Measurements from ENCODE around the gene ZBED2. TPM values are rescaled to one million over a fixed set of nuclear protein-coding genes. Genes with fewer than 3 reads are reported as not detected.

The ZBED2 gene
- total RNA-seq, 1 donor from 2014 or later = 4.9 TPM

DNA sequence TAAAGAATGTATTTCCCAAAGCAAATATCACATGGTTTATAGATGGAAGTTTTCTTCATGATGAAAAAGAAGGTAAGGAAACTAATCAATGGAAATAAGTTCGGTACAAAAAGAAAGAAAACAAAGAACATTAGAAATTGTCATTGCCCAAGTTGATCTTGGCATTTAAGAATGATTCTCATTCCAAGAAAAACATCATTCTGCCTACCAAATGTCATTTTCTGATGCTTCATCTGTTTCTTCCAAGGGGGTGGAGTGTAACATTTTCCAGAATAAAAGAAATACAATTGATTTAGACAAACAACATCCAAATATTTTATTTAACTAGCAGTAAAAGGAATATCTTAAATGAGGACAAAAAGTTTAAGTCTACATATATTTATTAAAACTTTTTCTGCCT is 3.0 kb upstream of the ZBED2 start:
- H3K4me1 ChIP-seq = no peaks in the 10 kb centered on the region
- no peak for TF ChIP-seq POLR2A (IDR thresholded peaks at IDR 0.05)
- TF ChIP-seq POLR2AphosphoS5 (IDR thresholded peaks at IDR 0.05; ENCODE audit: insufficient read depth in 1 of 2, low read depth in 1 of 2) = no peak
- TF ChIP-seq, protein P1, sequence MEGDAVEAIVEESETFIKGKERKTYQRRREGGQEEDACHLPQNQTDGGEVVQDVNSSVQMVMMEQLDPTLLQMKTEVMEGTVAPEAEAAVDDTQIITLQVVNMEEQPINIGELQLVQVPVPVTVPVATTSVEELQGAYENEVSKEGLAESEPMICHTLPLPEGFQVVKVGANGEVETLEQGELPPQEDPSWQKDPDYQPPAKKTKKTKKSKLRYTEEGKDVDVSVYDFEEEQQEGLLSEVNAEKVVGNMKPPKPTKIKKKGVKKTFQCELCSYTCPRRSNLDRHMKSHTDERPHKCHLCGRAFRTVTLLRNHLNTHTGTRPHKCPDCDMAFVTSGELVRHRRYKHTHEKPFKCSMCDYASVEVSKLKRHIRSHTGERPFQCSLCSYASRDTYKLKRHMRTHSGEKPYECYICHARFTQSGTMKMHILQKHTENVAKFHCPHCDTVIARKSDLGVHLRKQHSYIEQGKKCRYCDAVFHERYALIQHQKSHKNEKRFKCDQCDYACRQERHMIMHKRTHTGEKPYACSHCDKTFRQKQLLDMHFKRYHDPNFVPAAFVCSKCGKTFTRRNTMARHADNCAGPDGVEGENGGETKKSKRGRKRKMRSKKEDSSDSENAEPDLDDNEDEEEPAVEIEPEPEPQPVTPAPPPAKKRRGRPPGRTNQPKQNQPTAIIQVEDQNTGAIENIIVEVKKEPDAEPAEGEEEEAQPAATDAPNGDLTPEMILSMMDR (IDR thresholded peaks at IDR 0.05) = no peak

DNA sequence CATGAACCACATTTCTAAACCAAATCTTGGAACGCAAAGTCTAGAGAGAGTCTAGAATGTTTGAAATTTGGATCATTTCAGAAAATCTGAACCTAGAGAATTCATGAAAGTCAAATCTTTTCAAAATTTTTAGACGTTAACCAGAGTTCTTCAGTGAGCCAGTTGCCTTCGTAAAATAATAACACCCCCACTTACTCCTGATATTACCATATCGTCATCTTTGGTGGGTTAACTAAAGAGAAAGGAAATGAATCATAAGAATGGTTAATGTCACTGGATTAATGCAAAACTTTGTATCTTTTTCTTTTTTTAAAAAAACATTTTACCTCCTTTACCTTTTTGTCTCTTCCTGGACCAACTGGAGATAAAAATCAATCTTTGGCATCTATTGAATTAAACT is 1.2 kb upstream of the ZBED2 start:
- Histone ChIP-seq H3K27ac (no peak overlapping the region), H3K36me3 (no peaks in the 10 kb centered on the region), H3K9me3 (no peaks in the 10 kb centered on the region), H3K4me3 (no peak overlapping the region), H3K4me1 (no peaks in the 10 kb centered on the region), H3K27me3 (no peaks in the 10 kb centered on the region)
- intact Hi-C loops (cut with DNase I) = no loop called here
- no peak for DNase-seq (ENCODE audit: extremely low spot score in 2 of 2)
- TF ChIP-seq, protein P1 (IDR thresholded peaks at IDR 0.05) = no peak
- no peak for TF ChIP-seq POLR2AphosphoS5 (IDR thresholded peaks at IDR 0.05; ENCODE audit: insufficient read depth in 1 of 2, low read depth in 1 of 2)
- TF ChIP-seq POLR2A (IDR thresholded peaks at IDR 0.05) = no peak

More for the DNA sequence above, 3.0 kb upstream of the ZBED2 start:
- no peak for DNase-seq (ENCODE audit: extremely low spot score in 2 of 2)
- Histone ChIP-seq H3K36me3 (no peaks in the 10 kb centered on the region), H3K9me3 (no peaks in the 10 kb centered on the region), H3K27ac (no peak overlapping the region), H3K4me3 (no peak overlapping the region), H3K27me3 (no peaks in the 10 kb centered on the region)
- intact Hi-C loops (cut with DNase I) = no loop called here

DNA sequence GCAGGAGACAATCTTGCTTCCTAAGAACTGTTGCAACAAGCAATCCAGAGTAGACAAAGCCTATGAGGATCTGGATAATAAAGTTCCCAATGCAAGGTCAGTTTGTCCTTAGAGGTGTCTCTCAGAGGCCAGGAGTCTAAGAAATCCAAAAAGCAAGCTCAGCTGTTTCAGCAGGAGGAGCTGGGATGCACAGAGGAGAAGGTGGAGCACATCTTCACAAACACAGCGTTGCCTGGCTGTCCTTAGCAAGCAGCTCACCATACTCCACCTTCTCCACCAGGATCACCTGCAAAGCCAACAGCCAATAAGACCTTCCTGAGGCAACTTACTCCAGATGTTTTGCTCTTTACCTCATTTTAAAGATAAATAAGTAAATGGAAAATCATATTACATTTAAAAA is 365 bp downstream of the ZBED2 start:
- Histone ChIP-seq H3K4me1 (no peaks in the 10 kb centered on the region), H3K27ac (no peak overlapping the region), H3K36me3 (no peaks in the 10 kb centered on the region), H3K27me3 (no peaks in the 10 kb centered on the region), H3K4me3 (peak overlapping the region in 1 of 2 donors; percentile 36), H3K9me3 (no peaks in the 10 kb centered on the region)
- TF ChIP-seq POLR2A (IDR thresholded peaks at IDR 0.05) (no peak), POLR2AphosphoS5 (IDR thresholded peaks at IDR 0.05; ENCODE audit: insufficient read depth in 1 of 2, low read depth in 1 of 2) (no peak)
- TF ChIP-seq, protein P1 (IDR thresholded peaks at IDR 0.05) = no peak
- no peak for DNase-seq (ENCODE audit: extremely low spot score in 2 of 2)
- intact Hi-C loops (cut with DNase I) = no loop called here

DNA sequence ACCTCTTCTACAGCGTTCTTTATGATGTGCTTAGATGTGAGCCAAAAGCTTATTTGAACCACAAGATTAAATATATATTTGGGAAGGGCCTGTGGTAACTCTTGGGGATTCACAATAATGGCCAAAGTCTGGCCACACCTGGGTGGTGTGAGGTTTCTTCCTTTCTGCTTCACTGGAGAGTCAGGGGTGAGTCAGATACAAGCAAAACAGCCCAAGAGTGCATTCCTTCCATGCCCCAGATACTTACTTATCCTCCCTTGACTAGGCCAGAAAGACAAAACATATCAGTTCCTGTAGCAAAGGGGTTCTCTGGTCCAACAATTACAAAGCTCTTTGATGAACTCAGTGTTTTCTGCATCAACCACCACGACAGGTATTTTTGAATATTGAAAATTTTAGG is 941 bp downstream of the ZBED2 start:
- no peaks in the 10 kb centered on the region for H3K36me3 ChIP-seq
- no peaks in the 10 kb centered on the region for H3K27me3 ChIP-seq
- H3K4me1 ChIP-seq = no peaks in the 10 kb centered on the region
- TF ChIP-seq POLR2AphosphoS5 (IDR thresholded peaks at IDR 0.05; ENCODE audit: insufficient read depth in 1 of 2, low read depth in 1 of 2) (no peak), POLR2A (IDR thresholded peaks at IDR 0.05) (no peak)
- TF ChIP-seq, protein P1 (IDR thresholded peaks at IDR 0.05) = no peak
- H3K4me3 ChIP-seq = peak overlapping the region in 1 of 2 donors; percentile 36
- no peaks in the 10 kb centered on the region for H3K9me3 ChIP-seq
- no peak overlapping the region for H3K27ac ChIP-seq
- DNase-seq (ENCODE audit: extremely low spot score in 2 of 2) = no peak
- intact Hi-C loops (cut with DNase I) = no loop called here

DNA sequence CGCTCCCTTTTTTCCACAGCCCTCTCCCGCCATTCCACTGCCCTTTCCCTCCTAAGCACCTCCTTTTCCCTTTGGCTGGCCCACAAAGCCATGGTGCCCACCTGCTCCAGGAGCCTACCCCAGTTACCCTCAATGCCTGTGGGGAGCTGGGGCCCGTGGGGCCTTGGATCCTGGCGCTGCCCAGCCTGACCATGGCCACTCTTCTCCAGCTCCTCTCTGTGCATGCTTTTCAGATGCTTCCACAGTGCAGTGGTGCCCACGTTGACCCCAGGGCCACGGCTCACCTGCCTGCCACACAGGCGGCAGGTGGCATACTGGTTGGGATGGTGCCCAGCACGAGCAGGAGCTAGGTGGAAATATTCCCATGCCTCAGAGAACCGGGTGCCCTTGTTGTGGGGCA is 1.5 kb downstream of the ZBED2 start:
- Histone ChIP-seq H3K4me1 (no peaks in the 10 kb centered on the region), H3K9me3 (no peaks in the 10 kb centered on the region), H3K4me3 (peak overlapping the region in 1 of 2 donors; percentile 36), H3K27me3 (no peaks in the 10 kb centered on the region), H3K27ac (no peak overlapping the region), H3K36me3 (no peaks in the 10 kb centered on the region)
- intact Hi-C loops (cut with DNase I) = no loop called here
- DNase-seq (ENCODE audit: extremely low spot score in 2 of 2) = no peak
- TF ChIP-seq POLR2A (IDR thresholded peaks at IDR 0.05) (no peak), POLR2AphosphoS5 (IDR thresholded peaks at IDR 0.05; ENCODE audit: insufficient read depth in 1 of 2, low read depth in 1 of 2) (no peak)
- TF ChIP-seq, protein P1 (IDR thresholded peaks at IDR 0.05) = no peak

Measured in vagina (tissue), 2 donors.